ENCODE measurements around the gene SAP30.

Gene SAP30

GRCh38 chr4:173415885-173416653 is 45.3 kb downstream of the SAP30 start:
- DNase-seq, result peak; percentile 69

DNA sequence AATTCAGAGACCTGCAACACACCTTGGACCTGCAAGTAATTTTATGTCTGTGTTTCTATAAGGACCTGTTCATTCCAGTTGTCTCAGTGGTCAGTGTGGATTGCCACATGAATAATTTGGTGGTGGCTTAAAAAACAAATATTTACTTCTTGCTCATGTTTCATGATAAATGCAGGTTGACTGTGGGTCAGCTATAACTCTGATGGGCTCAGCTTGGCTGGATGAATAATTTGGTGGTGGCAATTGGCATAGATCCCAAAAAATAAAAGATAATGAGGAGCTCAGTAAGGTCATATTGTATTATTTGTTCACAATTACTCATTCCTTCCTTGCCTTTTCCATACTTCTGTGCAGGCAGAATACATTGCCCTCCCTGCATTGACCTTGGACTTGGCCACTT is 47.1 kb downstream of the SAP30 start:
- no peak for DNase-seq

DNA sequence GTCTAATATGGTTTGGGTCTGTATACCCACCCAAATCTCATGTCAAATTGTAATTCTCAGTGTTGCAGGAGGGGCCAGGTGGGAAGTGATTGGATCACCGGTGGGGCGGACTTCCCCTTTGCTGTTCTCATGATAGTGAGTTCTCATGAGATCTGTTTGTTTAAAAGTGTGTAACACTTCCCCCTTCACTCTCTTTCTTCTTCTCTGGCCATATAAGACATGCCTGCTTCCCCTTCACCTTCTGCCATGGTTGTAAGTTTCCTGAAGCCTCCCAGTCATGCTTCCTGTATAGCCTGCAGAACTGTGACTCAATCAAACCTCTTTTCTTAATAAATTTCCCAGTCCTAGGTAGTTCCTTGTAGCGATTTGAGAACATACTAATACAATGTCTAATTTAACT is 47.9 kb downstream of the SAP30 start:
- peak; percentile 19 for DNase-seq

- no peak for DNase-seq
Measured at GRCh38 chr4:173420324-173420752, 49.6 kb downstream of the SAP30 start.

DNA sequence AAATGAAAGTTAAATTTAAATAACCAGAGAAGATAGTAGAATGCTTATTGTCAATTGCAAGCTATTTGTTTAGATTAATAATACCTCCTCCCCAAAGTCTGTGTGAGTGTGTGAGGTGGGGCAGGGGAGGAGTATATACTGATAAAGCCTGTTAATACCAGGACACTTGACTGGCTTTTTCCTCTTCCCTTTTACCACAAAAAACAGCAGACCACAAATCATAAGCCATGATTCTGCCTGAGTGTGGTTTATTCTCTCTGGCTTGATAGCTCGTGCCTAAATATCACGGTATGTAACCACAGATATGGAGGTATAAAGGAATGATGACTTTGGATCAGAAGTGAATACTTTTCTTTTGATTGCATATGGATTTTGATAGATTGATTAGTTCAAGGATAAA is 50.0 kb downstream of the SAP30 start:
- no peak for DNase-seq

DNA sequence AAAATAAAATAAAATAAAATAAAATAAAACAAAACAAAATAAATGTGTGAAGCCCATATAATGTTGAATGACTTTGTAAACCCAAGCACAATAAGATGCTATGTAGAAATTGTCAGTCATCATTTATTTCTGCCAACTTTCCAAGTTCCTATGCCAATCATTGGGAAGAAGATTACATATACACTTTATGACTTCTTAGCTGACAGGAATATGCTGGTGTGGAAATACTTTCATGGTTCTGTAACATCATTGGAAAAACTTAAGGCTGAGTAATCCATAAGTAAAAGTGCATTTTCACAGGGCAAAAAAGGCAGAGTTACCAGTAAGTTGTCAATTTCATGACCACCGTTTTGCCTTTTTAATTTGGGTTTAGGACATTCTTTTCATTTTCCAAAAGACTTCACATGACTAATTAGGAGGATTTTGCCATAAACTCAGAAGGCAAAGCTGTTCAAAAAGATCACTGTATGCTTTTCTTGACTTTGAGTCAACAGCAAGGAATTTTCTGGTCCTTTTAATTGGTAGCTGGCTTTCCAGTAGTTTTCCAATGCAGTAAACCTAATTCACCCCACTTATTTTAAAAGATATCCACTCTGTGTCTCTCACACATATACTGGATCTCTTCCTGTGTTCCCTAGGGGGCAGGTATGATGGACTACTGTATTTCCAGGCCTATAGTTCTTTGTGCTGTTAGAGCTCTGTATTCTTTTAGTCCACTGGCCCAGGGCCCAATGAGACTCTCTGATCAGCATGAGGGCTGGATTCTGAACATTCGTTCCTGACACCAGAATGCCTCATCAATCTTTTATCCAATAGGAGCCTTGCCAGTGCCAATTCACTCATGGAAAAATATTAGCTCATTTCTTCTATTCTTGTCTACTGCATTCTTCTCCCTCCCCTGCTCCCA is 54.4 kb downstream of the SAP30 start:
- DNase-seq, result no peak

DNA sequence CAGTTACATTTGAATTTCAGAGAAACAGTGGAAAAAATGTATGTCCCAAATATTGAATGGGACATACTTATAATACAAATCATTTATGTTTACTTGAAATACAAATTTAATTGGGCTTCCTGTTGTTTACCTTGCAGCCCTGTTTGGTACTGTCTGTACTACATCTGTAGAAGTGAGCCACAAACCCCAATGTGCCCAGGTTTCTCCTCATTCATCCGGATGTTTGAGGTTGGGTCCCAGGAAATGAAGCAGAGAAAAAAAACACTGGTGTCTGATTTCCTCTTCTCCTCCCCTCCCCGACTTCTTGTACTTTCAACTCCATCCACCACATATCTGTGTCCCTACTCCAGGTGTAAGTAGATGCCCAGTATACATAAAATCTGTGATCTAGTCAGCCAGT is 55.3 kb downstream of the SAP30 start:
- no peak for DNase-seq
